Activated T-cell treated with anti-CD3 and anti-CD28 coated beads, Interleukin-2, amount 50 U/mL, for 24 hours (primary cell): ENCODE measurements around the gene GPR89B.
"Not testable (repeated sequence)": the region's sequence is repeated elsewhere in the genome, so short reads cannot be mapped to it uniquely, and the experiment has no call there.

Source experiments
- DNase-seq: peaks from one replicate; pipeline ENCODE4 v3.0.0-alpha.2; 2020
- H3K27ac Mint-ChIP-seq: 2 replicates; pipeline ENCODE4 v1.8.0; 2020; ENCODE audit warnings: mild to moderate bottlenecking, mixed read lengths
- H3K27me3 Mint-ChIP-seq: 2 replicates; pipeline ENCODE4 v1.8.0; 2020; ENCODE audit warnings: mixed read lengths
- H3K36me3 Mint-ChIP-seq: 2 replicates; pipeline ENCODE4 v1.8.0; 2020; ENCODE audit warnings: low read depth, mixed read lengths
- H3K4me1 Mint-ChIP-seq: 2 replicates; pipeline ENCODE4 v1.8.0; 2020; ENCODE audit warnings: low read depth, mixed read lengths
- H3K4me3 Mint-ChIP-seq: 2 replicates; pipeline ENCODE4 v1.8.0; 2020; ENCODE audit warnings: mild to moderate bottlenecking, moderate library complexity, mixed read lengths
- H3K9me3 Mint-ChIP-seq: 2 replicates; pipeline ENCODE4 v1.8.0; 2020; ENCODE audit warnings: mixed read lengths

Gene GPR89B

GRCh38 chr1:148033147-148033546 is 104.9 kb downstream of the GPR89B start:
- H3K27me3 Mint-ChIP-seq: not testable (repeated sequence)

GRCh38 chr1:148037850-148038461 is 109.7 kb downstream of the GPR89B start:
- not testable (repeated sequence) for H3K27me3 Mint-ChIP-seq, H3K4me1 Mint-ChIP-seq, DNase-seq, H3K9me3 Mint-ChIP-seq, H3K36me3 Mint-ChIP-seq
- Mint-ChIP-seq H3K4me3 (peak overlapping the region; percentile 70), H3K27ac (peak overlapping the region; percentile 100)

More at GRCh38 chr1:148033147-148033546, 104.9 kb downstream of the GPR89B start:
- H3K4me1 Mint-ChIP-seq, H3K27ac Mint-ChIP-seq, H3K36me3 Mint-ChIP-seq, DNase-seq, H3K9me3 Mint-ChIP-seq: not testable (repeated sequence)
- peak overlapping the region; percentile 48 for H3K4me3 Mint-ChIP-seq

- not testable (repeated sequence) for H3K4me1 Mint-ChIP-seq, H3K36me3 Mint-ChIP-seq, H3K9me3 Mint-ChIP-seq, H3K27me3 Mint-ChIP-seq
- H3K27ac Mint-ChIP-seq: peak overlapping the region; percentile 100
- peak; percentile 87 for DNase-seq
- H3K4me3 Mint-ChIP-seq: peak overlapping the region; percentile 70
Observed at GRCh38 chr1:148038462-148039333, 110.5 kb downstream of the GPR89B start.
